GM18519 (cell line): ENCODE data around the gene CDH26.
"Not testable (repeated sequence)": the region's sequence is repeated elsewhere in the genome, so short reads cannot be mapped to it uniquely, and the experiment has no call there.

Experiments used
- ATAC-seq: cut with Tn5 transposase; IDR thresholded peaks from one replicate; pipeline ENCODE4 v1.9.1; 2021; ENCODE audit warnings: mild to moderate bottlenecking, moderate library complexity; ENCODE audit not compliant: unreplicated experiment, low FRiP score

CDH26 gene

GRCh38 chr20:60040471-60041162, 82.4 kb downstream of the CDH26 start:
- no peak for ATAC-seq

- not testable (repeated sequence) for ATAC-seq
These were observed 83.4 kb downstream of the CDH26 start for GRCh38 chr20:60041436-60042165.

DNA sequence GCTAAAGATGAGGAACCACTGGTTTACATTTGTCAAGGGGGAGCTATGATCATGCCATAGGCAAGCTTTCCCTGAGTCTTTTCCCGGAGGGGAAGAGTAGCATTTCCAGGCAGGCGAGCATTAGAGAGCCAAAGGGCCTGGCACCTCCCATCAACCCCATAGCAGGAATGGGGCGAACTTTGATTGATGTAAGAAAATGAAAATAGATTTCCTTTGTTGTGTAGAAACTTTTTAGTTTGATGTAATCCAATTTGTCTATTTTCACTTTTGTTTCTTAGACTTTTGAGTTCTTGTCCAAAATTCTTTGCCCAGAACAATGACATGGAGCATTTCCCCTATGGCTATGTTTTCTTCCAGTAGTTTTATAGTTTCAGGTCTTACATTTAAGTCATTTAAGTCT, 85.2 kb downstream of the CDH26 start:
- ATAC-seq, result no peak

DNA sequence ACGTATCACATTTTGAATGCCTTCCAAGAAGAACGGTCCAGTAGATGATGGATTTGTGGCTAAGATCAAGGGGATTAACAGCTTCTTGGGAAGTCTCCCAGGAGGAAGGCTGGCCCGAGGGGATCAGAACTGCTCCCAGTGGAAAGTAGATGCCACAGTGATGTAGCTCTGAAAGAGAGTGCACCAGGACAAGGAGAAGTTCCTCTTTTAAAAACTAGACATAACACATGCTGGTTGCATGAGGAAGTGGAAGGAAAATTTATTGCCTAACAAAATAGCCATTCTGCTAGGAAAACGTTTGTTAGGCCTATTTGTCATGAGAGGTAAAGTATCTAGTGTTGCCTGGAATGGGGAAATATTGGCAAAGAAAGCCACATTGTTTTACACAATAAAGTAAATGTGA, 87.8 kb downstream of the CDH26 start:
- no peak for ATAC-seq

DNA sequence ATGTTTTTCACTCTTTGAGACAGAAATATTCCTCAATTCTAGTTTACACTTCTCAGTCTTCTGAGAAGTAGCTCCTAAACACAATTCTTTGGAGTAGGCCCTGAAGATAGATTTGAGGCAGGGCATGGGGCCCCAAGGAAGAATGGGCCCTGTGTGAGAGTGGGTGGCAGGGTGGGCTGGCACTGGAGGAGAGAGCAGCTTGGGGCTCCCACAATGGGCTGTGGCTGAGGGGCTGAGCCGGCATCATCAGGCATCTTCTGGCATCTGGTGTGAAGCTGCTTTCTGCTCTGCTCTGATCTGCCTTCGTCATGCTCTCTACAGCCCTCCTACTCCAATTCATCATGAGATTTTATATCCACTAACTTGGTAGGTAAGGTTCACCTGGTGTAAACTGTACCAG, 88.2 kb downstream of the CDH26 start:
- ATAC-seq, result no peak

DNA sequence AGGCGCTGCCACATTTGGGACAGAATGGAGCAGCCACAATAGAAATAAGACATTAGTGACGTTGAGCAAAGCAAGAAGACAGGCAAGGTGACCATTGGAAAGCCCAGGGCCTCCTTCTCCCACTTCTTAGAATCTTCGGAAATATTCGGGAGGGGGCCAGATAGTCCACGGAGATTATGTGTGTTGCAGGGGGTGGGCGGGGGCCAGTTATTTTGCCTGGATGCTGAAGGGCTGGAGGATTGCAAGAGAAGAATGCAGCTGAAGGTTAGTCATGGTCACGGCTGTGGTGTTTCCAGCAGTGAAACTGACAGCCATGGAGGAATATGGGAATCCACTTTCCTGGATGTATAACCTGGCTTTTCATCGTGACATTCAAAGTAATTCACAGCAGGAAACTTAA, 88.6 kb downstream of the CDH26 start:
- ATAC-seq, result no peak

GRCh38 chr20:60048634-60049521, 90.7 kb downstream of the CDH26 start:
- ATAC-seq, result no peak

DNA sequence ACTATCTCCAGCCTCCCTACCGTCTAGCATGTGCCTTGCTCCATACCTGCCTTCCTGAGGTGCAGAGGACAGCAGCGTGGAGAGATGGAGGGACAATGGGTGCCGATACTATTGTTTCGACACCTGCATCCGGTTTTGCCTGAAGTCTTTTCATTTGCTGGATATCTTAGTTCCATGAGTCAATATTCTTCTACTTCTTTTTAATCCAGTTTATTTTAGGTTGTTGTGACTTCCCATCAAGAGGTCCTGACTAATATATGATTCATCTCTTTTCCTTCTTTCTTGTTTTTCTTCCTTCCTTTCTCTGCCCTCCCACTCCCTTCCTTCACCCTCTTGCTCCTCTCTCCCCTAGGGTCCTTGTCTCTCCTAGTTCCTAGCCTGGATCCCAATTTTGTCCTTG, 91.4 kb downstream of the CDH26 start:
- no peak for ATAC-seq

DNA sequence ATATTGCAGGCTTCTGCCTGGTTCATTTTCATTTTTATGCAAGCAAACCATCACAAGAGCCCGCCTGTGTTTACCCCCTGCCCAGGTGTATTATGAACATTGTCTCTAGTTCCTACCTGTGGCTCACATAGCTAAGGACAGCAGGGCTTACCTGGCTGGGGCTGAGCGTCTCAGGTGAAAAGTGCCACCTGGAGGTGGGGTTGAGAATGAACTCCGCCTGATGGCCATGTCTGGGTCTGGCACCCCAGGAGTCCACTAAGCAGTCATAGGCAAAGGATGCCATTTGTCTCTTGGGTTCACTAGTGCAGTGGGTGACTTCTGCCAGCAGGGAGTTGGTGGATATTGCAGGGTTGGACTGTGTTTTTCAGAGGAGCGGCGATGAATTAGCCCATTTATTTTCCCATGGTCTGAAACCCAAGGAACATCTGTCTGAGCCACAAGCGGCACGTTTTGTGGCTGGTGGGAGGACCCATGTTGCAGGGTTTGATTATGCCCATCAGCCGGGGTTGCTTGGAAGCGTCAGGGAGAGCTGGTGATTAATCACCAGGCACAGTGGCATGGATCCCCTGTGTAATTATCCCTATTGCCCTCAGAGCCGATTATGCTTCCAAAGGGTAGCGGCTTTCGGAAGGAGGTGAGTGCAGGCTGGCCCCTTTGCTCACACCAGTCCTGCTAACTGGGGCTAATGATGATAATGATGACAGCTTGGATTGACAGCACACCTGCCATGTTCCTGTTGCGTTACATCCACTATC, 92.1 kb downstream of the CDH26 start:
- no peak for ATAC-seq

- no peak for ATAC-seq
These were observed 93.7 kb downstream of the CDH26 start for GRCh38 chr20:60051911-60052310.

GRCh38 chr20:60052322-60052721, 94.1 kb downstream of the CDH26 start:
- no peak for ATAC-seq

DNA sequence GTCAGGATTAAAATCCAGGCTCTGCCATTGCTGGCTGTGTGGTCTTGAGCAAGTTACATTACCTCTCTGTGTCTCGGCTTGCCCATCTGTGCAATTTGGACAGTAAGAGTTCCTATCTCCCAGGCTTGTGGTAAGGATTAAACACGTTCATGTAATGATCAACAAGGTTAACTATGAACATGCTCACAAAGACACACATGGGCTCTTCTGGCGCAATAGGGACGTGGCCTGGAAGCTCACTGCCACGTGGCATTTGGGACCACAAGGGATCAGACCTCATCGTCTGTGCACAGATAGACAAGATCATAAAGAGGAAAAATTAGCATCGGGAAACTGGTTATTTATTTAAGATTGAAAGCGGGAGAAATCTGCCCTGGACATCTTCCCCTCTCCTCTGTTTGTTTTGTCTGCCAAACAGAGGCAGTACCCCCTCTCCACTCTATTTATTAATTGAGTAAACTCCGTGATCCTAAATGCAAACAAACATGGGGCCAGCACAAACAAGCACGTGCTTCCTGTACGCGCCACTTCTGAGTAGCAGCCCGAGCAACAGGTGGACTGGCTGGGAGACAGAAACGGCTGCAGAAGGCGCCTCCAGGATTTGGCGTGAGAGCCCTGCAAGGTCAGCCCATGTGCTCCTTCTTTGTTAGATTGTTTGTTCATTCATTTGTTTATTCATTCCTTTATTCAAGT, 95.0 kb downstream of the CDH26 start:
- ATAC-seq, result no peak

- ATAC-seq, result no peak
These were observed 95.6 kb downstream of the CDH26 start for GRCh38 chr20:60053818-60054190.

DNA sequence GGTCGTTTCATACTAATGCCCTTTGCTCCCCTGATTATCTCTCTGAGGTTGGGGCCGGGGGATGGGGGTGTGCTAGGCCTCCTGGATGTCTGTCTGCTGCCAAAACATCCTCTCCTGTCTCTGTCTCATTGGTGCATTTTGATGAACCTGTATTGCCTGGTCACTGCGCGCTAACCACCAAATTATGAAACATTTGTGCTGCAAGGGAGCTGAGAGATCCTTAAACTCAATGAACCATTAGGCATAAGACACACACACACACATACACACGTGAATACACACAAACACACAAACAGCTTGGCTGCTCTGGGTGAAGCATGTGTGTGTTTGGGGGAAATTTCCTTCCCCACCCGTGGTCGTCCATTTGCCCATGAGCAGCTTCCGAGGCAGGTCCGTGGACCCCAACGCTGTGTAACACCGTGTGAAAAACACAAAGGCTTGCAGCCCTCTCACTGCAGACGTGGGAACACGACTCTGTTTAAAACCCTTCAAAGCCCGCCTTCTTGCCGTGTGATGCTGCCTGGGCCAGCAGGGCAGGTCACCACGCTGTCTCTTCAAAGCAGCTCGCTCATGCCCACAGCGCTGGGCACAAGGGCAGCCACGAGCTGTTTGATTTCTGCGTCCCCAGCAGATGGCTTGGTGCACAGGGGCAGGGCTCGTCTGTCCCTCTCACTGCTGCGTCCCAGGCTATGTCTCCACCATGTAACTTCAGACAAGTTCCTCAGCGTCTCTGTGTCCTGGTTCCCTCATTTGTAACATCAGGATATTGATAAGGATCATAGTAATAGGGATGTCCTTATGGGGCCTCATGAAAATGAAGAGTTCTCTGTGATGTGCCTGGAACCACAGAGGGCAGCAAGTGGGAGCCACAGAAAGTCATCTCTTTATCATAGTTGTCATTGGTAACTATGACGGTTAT, 96.8 kb downstream of the CDH26 start:
- ATAC-seq, result no peak

DNA sequence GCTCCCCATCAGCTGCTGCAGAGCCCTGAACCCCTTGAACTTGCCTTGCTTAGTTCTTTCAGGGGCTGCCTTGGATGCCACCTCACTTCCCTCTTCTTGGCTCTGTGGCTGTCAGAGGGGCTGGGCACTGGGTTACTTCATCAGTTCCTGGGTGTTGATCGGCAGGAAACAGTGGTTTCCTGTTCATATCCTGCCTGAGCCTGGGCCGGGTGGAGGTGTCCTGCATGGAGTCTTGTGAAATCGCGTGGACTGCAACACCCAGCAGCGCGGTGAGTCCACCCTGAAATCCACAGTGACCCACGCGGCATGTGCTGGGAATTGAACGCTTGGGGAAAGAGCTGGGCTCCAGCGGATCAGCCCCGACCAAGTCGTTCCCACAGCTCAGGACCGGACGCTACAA, 97.5 kb downstream of the CDH26 start:
- ATAC-seq, result no peak

GRCh38 chr20:60056407-60057122, 98.3 kb downstream of the CDH26 start:
- ATAC-seq, result no peak

DNA sequence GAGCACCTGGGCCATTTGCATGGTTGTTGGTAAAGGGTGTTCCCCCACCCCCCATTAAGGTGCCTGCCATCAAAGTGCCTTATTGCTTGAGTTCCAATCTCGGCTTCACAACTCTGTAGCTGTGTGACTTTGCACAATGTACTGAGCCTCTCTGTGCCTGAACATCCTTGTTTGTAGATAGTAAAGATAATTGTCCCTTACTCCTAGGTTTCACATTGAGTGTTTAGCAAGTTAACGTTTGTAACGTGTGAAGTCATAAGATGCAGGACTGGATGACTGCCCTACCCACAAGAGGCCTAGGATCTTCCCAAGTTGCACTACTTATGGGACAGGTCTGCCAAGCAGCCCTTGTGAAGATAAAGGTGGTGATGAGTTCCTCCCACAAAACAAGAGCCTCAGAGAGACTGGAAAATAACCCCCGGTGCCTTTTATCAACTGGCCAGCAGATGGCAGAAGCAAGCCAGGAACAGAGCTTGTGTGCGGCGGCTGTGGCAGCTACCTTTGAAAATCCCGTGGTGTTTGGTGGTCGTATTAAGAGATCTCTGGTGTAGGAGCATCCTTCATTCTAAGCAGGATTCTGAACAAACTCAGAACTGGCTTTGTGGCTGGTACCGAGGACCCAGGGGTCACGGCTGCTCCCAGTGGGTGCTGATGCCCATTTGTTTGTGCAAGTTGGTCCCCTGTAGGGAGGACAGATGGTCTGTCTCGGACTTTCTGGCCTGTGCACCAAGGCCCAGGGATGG, 99.1 kb downstream of the CDH26 start:
- peak; percentile 59 for ATAC-seq
